Heart left ventricle (tissue), 16 donors: ENCODE measurements around the gene SBK2. TPM values are rescaled to one million over a fixed set of nuclear protein-coding genes. Genes with fewer than 3 reads are reported as not detected.

ENCODE experiments used
- ATAC-seq, 4 donors: fragments of 200-7000 bp; cut with Tn5 transposase; one replicate each; pipeline ENCODE4 v1.9.1; 2020 to 2022; ENCODE audit warnings: moderate library complexity in 4 of 4, mild to moderate bottlenecking in 3 of 4, moderate number of reproducible peaks in 1 of 4
- DNase-seq, 5 donors: peaks; one replicate each; pipeline ENCODE4 v3.0.0-alpha.2; 2020
- H3K27ac ChIP-seq, 12 donors: fragments of 200-600 bp; sonication (generic) in 4 of 12; one replicate each; pipeline versions ENCODE4 v1.5.0 to v1.8.0; 2016 to 2022; ENCODE audit warnings: mild to moderate bottlenecking in 2 of 12
- H3K27me3 ChIP-seq, 9 donors: fragments of 200-600 bp; sonication (generic) in 2 of 9; one replicate each; pipeline versions ENCODE4 v1.5.1 to v1.8.0; 2016 to 2022; ENCODE audit warnings: mild to moderate bottlenecking in 3 of 9
- H3K36me3 ChIP-seq, 9 donors: fragments of 200-600 bp; sonication (generic) in 2 of 9; one replicate each; pipeline versions ENCODE4 v1.5.0 to v1.8.0; 2018 to 2022; ENCODE audit warnings: mild to moderate bottlenecking in 2 of 9
- H3K4me1 ChIP-seq, 12 donors: fragments of 200-600 bp; sonication (generic) in 4 of 12; one replicate each; pipeline versions ENCODE4 v1.5.0 to v1.8.0; 2016 to 2022; ENCODE audit warnings: mild to moderate bottlenecking in 3 of 12
- H3K4me3 ChIP-seq, 12 donors: fragments of 200-600 bp; sonication (generic) in 4 of 12; one replicate each; pipeline versions ENCODE4 v1.5.0 to v1.8.0; 2017 to 2022; ENCODE audit warnings: mild to moderate bottlenecking in 9 of 12, moderate library complexity in 4 of 12
- H3K9me3 ChIP-seq, 12 donors: fragments of 200-600 bp; sonication (generic) in 4 of 12; one replicate each; pipeline versions ENCODE4 v1.5.0 to v1.8.0; 2016 to 2022; ENCODE audit warnings: mild to moderate bottlenecking in 1 of 12
- CTCF ChIP-seq, 12 donors: fragments of 200-600 bp; sonication (generic) in 4 of 12; IDR thresholded peaks; one replicate each; pipeline versions ENCODE4 v1.5.0 to v1.8.0; 2018 to 2022; ENCODE audit warnings: antibody characterized with exemption in 12 of 12, mild to moderate bottlenecking in 5 of 12
- POLR2A ChIP-seq, 2 donors: fragments of 450-650 bp; IDR thresholded peaks; one replicate each; pipeline ENCODE4 v1.6.1; 2017; ENCODE audit warnings: antibody characterized with exemption in 2 of 2, mild to moderate bottlenecking in 2 of 2, moderate library complexity in 2 of 2
- WGBS, 4 donors: extraction: QIAGEN DNeasy Blood & Tissue Kit in 2 of 4; methylation state at CpG; one replicate each; pipeline versions ENCODE4 v1.1.5 to v1.1.7; 2013 to 2018; 5-methylcytosine and 5-hydroxymethylcytosine counted together
- intact Hi-C, 10 donors: fragments of 100-400 bp; cut with DNase I; formaldehyde crosslinking; loops; one replicate each; pipeline versions ENCODE4 v1.11.1 to v1.14.2; 2022
- polyA plus RNA-seq, 2 donors: library from polyadenylated mRNA; stranded (reverse); fragments of 200-250 nt; gene quantifications; one replicate each; pipeline ENCODE4 v1.2.3, GENCODE V29; 2013
- total RNA-seq, 9 donors: library from RNA; depleted of rRNA in 2 of 9; stranded (reverse); fragments of >200 nt in 2 of 9; fragmentation: NEBNext Ultra II Directional in 3 of 9; extraction: Animal tissue kit (Norgen Biotek cat#: 25700) in 3 of 9; gene quantifications; one replicate each; pipeline versions ENCODE4 v1.1.0 to v1.2.4, GENCODE V29; 2016 to 2023
- donor health status: ischemic (EF 13 %, LVEDD 7.1; RV severe dilation, severe dysfunction).
- donor health status: healthy with polysubstance abuse.
- donor health status: DM: no; HTN: yes; CAD: no.
- donor health status: DM: no; HTN: no; CAD: no.
- donor health status: ischemic (EF 25% LVEDD 6.9; RV normal size, moderate dysfunction).
- donor health status: ischemic (EF 25% LVEDD 5.7; RV mildly dilated, moderate dysfunction).
- donor health status: healthy.
- donor health status: DM: yes; HTN: yes; CAD: no.
- donor health status: ischemic (EF 35%, LVEDD 5.7; RV mildly dilated, moderate dysfunction).
- donor health status: nonischemic (EF 11% LVEDD 7.7; RV severe dilation, severe dysfunction).
- donor health status: DM: yes; HTN: yes; CAD: no.
- donor health status: PGD.
- donor health status: ischemic (EF 29% LVEDD 5.4; RV normal size, mild dysfunction).
- donor health status: nonischemic (EF 23%, LVEDD 6.1; RV moderate dilation, normal function).

SBK2 gene
- total and polyA plus RNA-seq, 11 donors = 0.68 to 12.6 (median 2.1) TPM

GRCh38 chr19:55495646-55496349 is 41.1 kb downstream of the SBK2 start:
- 78 to 85% (median 79%) methylated on average over 11 of the region's 11 CpGs for WGBS, 4 donors
- Histone ChIP-seq H3K9me3 (no peaks in the 10 kb centered on the region), H3K27me3 (peaks cover 0 to 11% (median 0%) of the 10 kb centered on the region in 9 donors), H3K4me1 (peaks cover 0 to 23% (median 14%) of the 10 kb centered on the region in 12 donors), H3K36me3 (peaks cover 0 to 37% (median 11%) of the 10 kb centered on the region in 9 donors), H3K27ac (peak overlapping the region in 2 of 12 donors; percentile 90 to 99), H3K4me3 (no peak overlapping the region)
- ATAC-seq = no peak
- peak in 1 of 5 donors; percentile 14 for DNase-seq
- intact Hi-C loops = no loop called here
- TF ChIP-seq CTCF (IDR thresholded peaks at IDR 0.05) (no peak), POLR2A (IDR thresholded peaks at IDR 0.05) (no peak)

GRCh38 chr19:55494172-55494761 is 42.7 kb downstream of the SBK2 start:
- WGBS, 4 donors = 31 to 38% (median 33%) methylated on average over 22 of the region's 22 CpGs
- Histone ChIP-seq H3K36me3 (peaks cover 0 to 26% (median 0%) of the 10 kb centered on the region in 9 donors), H3K9me3 (no peaks in the 10 kb centered on the region), H3K4me1 (peaks cover 0 to 23% (median 14%) of the 10 kb centered on the region in 12 donors), H3K27ac (peak overlapping the region; percentile 77 to 99 (median 86)), H3K27me3 (peaks cover 0 to 11% (median 0%) of the 10 kb centered on the region in 9 donors), H3K4me3 (peak overlapping the region; percentile 24 to 68 (median 48))
- intact Hi-C loops = no loop called here
- peak; percentile 63 to 93 (median 75) for ATAC-seq
- TF ChIP-seq POLR2A (IDR thresholded peaks at IDR 0.05) (peak in 1 of 2 donors; percentile 29), CTCF (IDR thresholded peaks at IDR 0.05) (no peak)
- DNase-seq = peak in 4 of 5 donors; percentile 78 to 86 (median 80)

- TF ChIP-seq POLR2A (IDR thresholded peaks at IDR 0.05) = no peak
- no peak for TF ChIP-seq CTCF (IDR thresholded peaks at IDR 0.05)
- H3K9me3 ChIP-seq = no peaks in the 10 kb centered on the region
- peaks cover 0 to 23% (median 0%) of the 10 kb centered on the region in 9 donors for H3K36me3 ChIP-seq
- ATAC-seq (peak in 2 of 4 donors; percentile 5 to 41), DNase-seq (peak in 1 of 5 donors; percentile 28)
- 19 to 42% (median 28%) methylated on average over 17 to 38 of the region's 38 CpGs for WGBS, 4 donors
- peak overlapping the region; percentile 77 to 99 (median 86) for H3K27ac ChIP-seq
- peaks cover 0 to 26% (median 14%) of the 10 kb centered on the region in 12 donors for H3K4me1 ChIP-seq
- peak overlapping the region in 11 of 12 donors; percentile 24 to 68 (median 49) for H3K4me3 ChIP-seq
- intact Hi-C loops = no loop called here
- peaks cover 0 to 11% (median 0%) of the 10 kb centered on the region in 9 donors for H3K27me3 ChIP-seq
Measured at GRCh38 chr19:55493645-55494171, 43.2 kb downstream of the SBK2 start.
